ENCODE measurements around the gene NTN5. TPM values are rescaled to one million over a fixed set of nuclear protein-coding genes. Genes with fewer than 3 reads are reported as not detected.

The NTN5 gene
- total and polyA plus RNA-seq, 9 of the 15 experiments (the other 6 are each of a cell fraction or from before 2014, with no cell fraction given), result not detected

- peak overlapping the region in 1 of 2 experiments; percentile 72; a peak in 1 of 4 replicates for H3K9ac ChIP-seq (ENCODE audit: insufficient read depth in 1 of 2, low read depth in 2 of 2, low read length in 2 of 2)
- ATAC-seq (peak; percentile 72), DNase-seq (ENCODE audit: extremely low read depth in 1 of 4, low spot score in 3 of 4) (peak in 3 of 4 experiments; percentile 34 to 64 (median 44)), FAIRE-seq (peak; percentile 82)
- ChIA-PET CTCF (ENCODE audit: low intra/inter-chr PET ratio) (no interaction called here), POLR2A (interaction anchor here (0.6 to 1.1 kb wide), 3 partner anchors 43 to 313 kb away, joined by 3 to 4 read pairs (median 3); partner anchors contain the start of genes BCAT2 and RUVBL2)
- no peak overlapping the region for H3K4me3 ChIP-seq
- in situ Hi-C loops (cut with MboI), result no loop called here
- no TSS peak for BruUV-seq (replicated peaks)
- intact Hi-C loops (cut with micrococcal nuclease), result no loop called here
- peak overlapping the region; percentile 64 for H2AFZ ChIP-seq (ENCODE audit: low read depth, low read length)
- no peak overlapping the region for H3K4me2 ChIP-seq (ENCODE audit: insufficient read depth, low read length)
- no peak overlapping the region for H3K27ac ChIP-seq (ENCODE audit: extremely low read depth, low read depth, low read length)
- H3K79me2 ChIP-seq (ENCODE audit: control insufficient read depth, insufficient read depth, low read length), result no peaks in the 10 kb centered on the region
- H3K9me3 ChIP-seq (replicated peaks; ENCODE audit: control insufficient read depth, insufficient read depth, low read depth, low read length), result no peaks in the 10 kb centered on the region
- H3K4me1 ChIP-seq (replicated peaks in 1 of 2; ENCODE audit: control insufficient read depth in 2 of 2, insufficient read depth in 2 of 2, low read length in 2 of 2), result peaks cover 22 to 53% of the 10 kb centered on the region in 2 experiments
- H3K36me3 ChIP-seq (ENCODE audit: control insufficient read depth, insufficient read depth, low read length), result no peaks in the 10 kb centered on the region
- 22% methylated on average over 7 of the region's 7 CpGs for WGBS (ENCODE audit: insufficient coverage, low coverage, missing lambda C conversion rate)
- no peaks in the 10 kb centered on the region for H3K27me3 ChIP-seq (ENCODE audit: control insufficient read depth in 2 of 2, insufficient read depth in 2 of 2, low read length in 2 of 2)
- no peaks in the 10 kb centered on the region for H4K20me1 ChIP-seq (replicated peaks; ENCODE audit: control insufficient read depth, insufficient read depth, low read length)
- no peaks in the 10 kb centered on the region for H3K9me1 ChIP-seq (ENCODE audit: control insufficient read depth, insufficient read depth, low read length)
- TF ChIP-seq ZBTB33 (CRISPR knock-in tag; IDR thresholded peaks at IDR 0.05) (0 out of 2 replicates have a peak, but pooled peaks have one; percentile 12), SRSF3 (IDR thresholded peaks at IDR 0.05; ENCODE audit: insufficient read depth, low read length) (no peak), ZNF263 (CRISPR knock-in tag; IDR thresholded peaks at IDR 0.05; ENCODE audit: borderline replicate concordance) (0 out of 2 replicates have a peak, but pooled peaks have one; percentile 40), PHB2 (IDR thresholded peaks at IDR 0.05; ENCODE audit: low read depth) (no peak), MYC (IDR thresholded peaks at IDR 0.05; ENCODE audit: low read depth, low read length) (no peak), MYC (CRISPR knock-in tag; IDR thresholded peaks at IDR 0.05; ENCODE audit: borderline replicate concordance, low read depth) (no peak), FOSL1 (tag; conservative IDR thresholded peaks at IDR 0.05) (peak; percentile 86), MGA (IDR thresholded peaks at IDR 0.05) (peak; percentile 49), ZNF785 (CRISPR knock-in tag; IDR thresholded peaks at IDR 0.05) (no peak), HDAC8 (tag; IDR thresholded peaks at IDR 0.05) (no peak)
Observed at GRCh38 chr19:48681127-48681470, 8.3 kb upstream of the NTN5 start.
